GM12875 (cell line): ENCODE measurements around the gene STK35.
"Not testable (repeated sequence)": the region's sequence is repeated elsewhere in the genome, so short reads cannot be mapped to it uniquely, and the experiment has no call there.

ENCODE experiments used
- H3K4me3 ChIP-seq: one replicate; pipeline ENCODE4 v1.5.1; 2011; ENCODE audit warnings: low read depth, low read length, control low read depth
- TF ChIP-seq, protein P1 (sequence below): IDR thresholded peaks from 2 replicates; pipeline ENCODE4 v1.5.1; 2011; ENCODE audit warnings: low read depth, mild to moderate bottlenecking, control low read depth, inconsistent platforms, low read length, moderate library complexity, borderline replicate concordance; ENCODE audit not compliant: insufficient read depth

STK35 gene

GRCh38 chr20:2167112-2167511 lies 65.5 kb downstream of the STK35 start:
- H3K4me3 ChIP-seq: no peak overlapping the region
- TF ChIP-seq, protein P1, sequence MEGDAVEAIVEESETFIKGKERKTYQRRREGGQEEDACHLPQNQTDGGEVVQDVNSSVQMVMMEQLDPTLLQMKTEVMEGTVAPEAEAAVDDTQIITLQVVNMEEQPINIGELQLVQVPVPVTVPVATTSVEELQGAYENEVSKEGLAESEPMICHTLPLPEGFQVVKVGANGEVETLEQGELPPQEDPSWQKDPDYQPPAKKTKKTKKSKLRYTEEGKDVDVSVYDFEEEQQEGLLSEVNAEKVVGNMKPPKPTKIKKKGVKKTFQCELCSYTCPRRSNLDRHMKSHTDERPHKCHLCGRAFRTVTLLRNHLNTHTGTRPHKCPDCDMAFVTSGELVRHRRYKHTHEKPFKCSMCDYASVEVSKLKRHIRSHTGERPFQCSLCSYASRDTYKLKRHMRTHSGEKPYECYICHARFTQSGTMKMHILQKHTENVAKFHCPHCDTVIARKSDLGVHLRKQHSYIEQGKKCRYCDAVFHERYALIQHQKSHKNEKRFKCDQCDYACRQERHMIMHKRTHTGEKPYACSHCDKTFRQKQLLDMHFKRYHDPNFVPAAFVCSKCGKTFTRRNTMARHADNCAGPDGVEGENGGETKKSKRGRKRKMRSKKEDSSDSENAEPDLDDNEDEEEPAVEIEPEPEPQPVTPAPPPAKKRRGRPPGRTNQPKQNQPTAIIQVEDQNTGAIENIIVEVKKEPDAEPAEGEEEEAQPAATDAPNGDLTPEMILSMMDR: no peak

GRCh38 chr20:2168946-2169345 lies 67.3 kb downstream of the STK35 start:
- TF ChIP-seq, protein P1: no peak
- H3K4me3 ChIP-seq: no peak overlapping the region

- no peak overlapping the region for H3K4me3 ChIP-seq
- TF ChIP-seq, protein P1: no peak
Observed at GRCh38 chr20:2169456-2170088, 67.9 kb downstream of the STK35 start.

DNA sequence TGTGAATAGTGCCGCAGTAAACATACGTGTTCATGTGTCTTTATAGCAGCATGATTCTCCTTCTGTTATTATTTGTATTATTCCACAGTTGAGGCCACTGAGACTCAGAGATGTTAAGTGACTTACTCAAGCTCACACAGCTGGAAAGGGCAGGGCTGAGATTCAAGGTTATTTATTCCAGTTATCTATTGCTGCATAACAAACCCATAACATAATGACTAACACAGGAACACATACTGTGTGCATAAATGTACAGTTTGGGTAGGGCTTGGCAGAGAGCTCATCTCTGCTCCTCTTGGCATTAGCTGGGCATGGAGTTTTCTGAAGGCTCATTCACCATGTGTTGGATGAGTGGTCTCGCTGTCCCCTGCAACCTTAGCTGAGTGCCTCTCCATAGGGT lies 68.8 kb downstream of the STK35 start:
- TF ChIP-seq, protein P1: no peak
- H3K4me3 ChIP-seq: no peak overlapping the region

GRCh38 chr20:2171266-2171790 lies 69.7 kb downstream of the STK35 start:
- H3K4me3 ChIP-seq: no peak overlapping the region
- TF ChIP-seq, protein P1: no peak

GRCh38 chr20:2171840-2172239 lies 70.2 kb downstream of the STK35 start:
- H3K4me3 ChIP-seq: not testable (repeated sequence)

DNA sequence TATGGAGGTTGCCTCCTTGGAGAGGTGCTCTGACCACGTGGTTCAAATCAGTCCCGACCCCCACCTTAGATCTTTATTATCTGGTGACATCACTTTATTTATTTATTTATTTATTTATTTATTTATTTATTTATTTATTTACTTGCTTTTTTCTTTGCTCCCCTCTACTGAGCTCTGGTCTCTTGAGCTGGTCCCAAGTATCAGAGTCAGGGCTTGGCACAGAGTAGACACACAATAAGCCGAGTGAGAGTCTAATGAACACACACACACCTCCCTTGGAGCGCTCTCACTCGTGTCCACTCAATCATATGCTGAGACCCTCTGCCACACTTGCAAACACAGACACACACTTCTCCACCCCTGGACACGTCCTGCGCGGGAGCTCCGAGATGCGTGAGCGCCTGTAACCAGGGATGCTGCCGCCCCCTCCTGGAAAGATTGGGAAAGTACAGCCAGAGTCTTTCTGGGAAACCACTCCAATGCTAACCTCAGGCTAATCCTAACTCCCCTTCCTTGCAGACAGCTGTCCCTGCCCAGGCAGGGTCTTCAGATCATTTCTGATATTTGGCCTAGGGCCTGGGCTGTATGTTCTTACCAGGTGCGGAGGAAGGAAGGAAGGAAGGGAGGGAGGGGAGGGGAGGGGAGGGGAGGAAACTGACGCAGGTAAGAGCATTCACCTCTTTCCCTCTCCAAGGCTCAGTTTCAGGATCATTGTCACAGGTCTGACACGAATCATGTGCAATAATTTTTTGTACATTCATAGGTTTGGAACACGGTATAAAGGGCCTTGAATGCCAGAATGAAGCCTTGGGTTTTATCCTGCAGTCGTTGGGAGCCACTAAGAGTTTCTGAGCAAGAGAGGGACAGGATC lies 70.9 kb downstream of the STK35 start:
- TF ChIP-seq, protein P1: peak; percentile 88
- no peak overlapping the region for H3K4me3 ChIP-seq
